Keratinocyte (primary cell): ENCODE measurements around the gene ZMAT3. TPM values are rescaled to one million over a fixed set of nuclear protein-coding genes. Genes with fewer than 3 reads are reported as not detected.

Source experiments
- DNase-seq: peaks from one replicate; pipeline ENCODE4 v3.0.0-alpha.2; 2011; ENCODE audit warnings: low read depth, missing footprints, low spot score
- FAIRE-seq: peaks from 2 replicates; lab custom pipeline; 2011; peaks lifted over from hg19 to GRCh38; lab: Jason Lieb, UNC
- H2AFZ ChIP-seq: 2 replicates; pipeline ENCODE4 v1.6.0; 2012; ENCODE audit warnings: low read length, control low read depth, inconsistent platforms; ENCODE audit not compliant: control insufficient read depth
- H3K27ac ChIP-seq: 2 replicates; pipeline ENCODE4 v1.5.1; 2011; ENCODE audit warnings: low read length; ENCODE audit not compliant: control insufficient read depth, insufficient read depth
- H3K27me3 ChIP-seq: 3 replicates; pipeline ENCODE4 v1.6.0; 2011; ENCODE audit warnings: low read length; ENCODE audit not compliant: control insufficient read depth, insufficient read depth; ENCODE audit errors: extremely low read depth
- H3K36me3 ChIP-seq, 2 experiments: 2 replicates in 1 of 2; 3 replicates in 1 of 2; pipeline ENCODE4 v1.5.1; 2011; ENCODE audit warnings: low read length in 2 of 2, mild to moderate bottlenecking in 1 of 2; ENCODE audit not compliant: control insufficient read depth in 2 of 2, insufficient read depth in 2 of 2; ENCODE audit errors: extremely low read depth in 1 of 2
- H3K4me1 ChIP-seq: 3 replicates; pipeline ENCODE4 v1.5.1; 2011; ENCODE audit warnings: low read length; ENCODE audit not compliant: control insufficient read depth, insufficient read depth; ENCODE audit errors: extremely low read depth
- H3K4me2 ChIP-seq: 3 replicates; pipeline ENCODE4 v1.6.0; 2011; ENCODE audit warnings: low read depth, low read length; ENCODE audit not compliant: control insufficient read depth, insufficient read depth; ENCODE audit errors: extremely low read depth
- H3K4me3 ChIP-seq, 3 experiments: fragments of 200-600 bp in 1 of 3; sonication (generic) in 1 of 3; 2 replicates in 2 of 3; 3 replicates in 1 of 3; pipeline ENCODE4 v1.5.1; 2011 to 2016; ENCODE audit warnings: low read length in 3 of 3, mild to moderate bottlenecking in 3 of 3, control low read depth in 2 of 3, inconsistent platforms in 1 of 3, low read depth in 1 of 3, mixed read lengths in 1 of 3, mixed run types in 1 of 3, moderate library complexity in 1 of 3; ENCODE audit not compliant: control insufficient read depth in 2 of 3, insufficient read depth in 2 of 3; ENCODE audit errors: extremely low read depth in 1 of 3
- H3K79me2 ChIP-seq: 2 replicates; pipeline ENCODE4 v1.6.0; 2012; ENCODE audit warnings: low read length; ENCODE audit not compliant: control insufficient read depth, insufficient read depth
- H3K9ac ChIP-seq: 3 replicates; pipeline ENCODE4 v1.6.0; 2011; ENCODE audit warnings: low read length; ENCODE audit not compliant: control insufficient read depth, insufficient read depth; ENCODE audit errors: extremely low read depth
- H3K9me1 ChIP-seq: 3 replicates; pipeline ENCODE4 v1.6.0; 2011; ENCODE audit warnings: low read length; ENCODE audit not compliant: control insufficient read depth, insufficient read depth; ENCODE audit errors: extremely low read depth
- H3K9me3 ChIP-seq: 2 replicates; pipeline ENCODE4 v1.5.1; 2012; ENCODE audit warnings: low read depth, low read length; ENCODE audit not compliant: control insufficient read depth
- H4K20me1 ChIP-seq: 3 replicates; pipeline ENCODE4 v1.6.0; 2011; ENCODE audit warnings: low read length; ENCODE audit not compliant: control insufficient read depth, insufficient read depth; ENCODE audit errors: extremely low read depth
- EZH2 ChIP-seq: IDR thresholded peaks from one replicate; pipeline ENCODE4 v1.6.1; 2012; ENCODE audit warnings: inconsistent platforms, mild to moderate bottlenecking, low read length, moderate library complexity
- dilution Hi-C: fragments of 300-500 bp; cut with MboI; formaldehyde crosslinking; loops from one replicate; pipeline ENCODE4 v1.7.0; 2020; ENCODE audit warnings: low sequenced_read_pairs; ENCODE audit not compliant: extremely low pct_ligation_motif_present
- polyA plus RNA-seq, 5 experiments: library from polyadenylated mRNA; depleted of rRNA in 3 of 5; stranded (reverse) in 3 of 5; stranded (forward) in 1 of 5; unstranded in 1 of 5; fragments of >200 nt; gene quantifications; 1 replicate in 1 of 5; 2 replicates in 3 of 5; 3 replicates in 1 of 5; pipeline versions ENCODE4 v1.2.1 to v1.2.3, GENCODE V29; 2011 to 2012; ENCODE audit warnings: missing spikeins in 2 of 5, low read depth in 1 of 5, low replicate concordance in 1 of 5
- TF ChIP-seq, protein P1 (sequence below), 3 experiments: IDR thresholded peaks in 1 of 3; conservative IDR thresholded peaks in 1 of 3; optimal IDR thresholded peaks in 1 of 3; 2 replicates in 2 of 3; 3 replicates in 1 of 3; pipeline versions ENCODE3 to v1.5.1; 2011; ENCODE audit warnings: low read length in 3 of 3, mild to moderate bottlenecking in 3 of 3, moderate library complexity in 2 of 3, control low read depth in 1 of 3, inconsistent platforms in 1 of 3; ENCODE audit not compliant: insufficient read depth in 2 of 3; ENCODE audit errors: extremely low read depth in 1 of 3

The ZMAT3 gene
- polyA plus RNA-seq, 1 donor (not counting 4 experiments of a cell fraction or from before 2014, with no cell fraction given): 15.5 TPM

DNA sequence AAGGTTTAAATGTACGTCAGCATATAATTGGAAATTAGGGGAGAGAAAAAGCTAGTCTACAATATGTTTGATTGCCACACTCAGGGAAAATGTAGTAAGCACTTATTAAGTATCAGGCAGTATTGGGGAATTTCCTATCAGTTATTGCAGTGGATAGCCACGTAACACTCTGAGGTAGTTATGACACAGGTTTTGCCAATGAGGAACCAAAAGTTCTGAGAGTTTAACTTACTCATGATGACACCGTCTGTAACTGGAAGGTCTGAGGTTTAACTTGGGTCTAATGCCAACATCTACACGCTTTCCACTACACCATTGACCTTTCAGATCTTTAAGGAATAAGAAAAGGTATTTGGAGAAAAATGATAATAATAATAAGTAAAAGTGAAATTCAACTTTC, 89.5 kb downstream of the ZMAT3 start:
- H3K4me2 ChIP-seq: no peak overlapping the region
- no peak overlapping the region for H3K27ac ChIP-seq
- H2AFZ ChIP-seq: no peak overlapping the region
- TF ChIP-seq, protein P1, sequence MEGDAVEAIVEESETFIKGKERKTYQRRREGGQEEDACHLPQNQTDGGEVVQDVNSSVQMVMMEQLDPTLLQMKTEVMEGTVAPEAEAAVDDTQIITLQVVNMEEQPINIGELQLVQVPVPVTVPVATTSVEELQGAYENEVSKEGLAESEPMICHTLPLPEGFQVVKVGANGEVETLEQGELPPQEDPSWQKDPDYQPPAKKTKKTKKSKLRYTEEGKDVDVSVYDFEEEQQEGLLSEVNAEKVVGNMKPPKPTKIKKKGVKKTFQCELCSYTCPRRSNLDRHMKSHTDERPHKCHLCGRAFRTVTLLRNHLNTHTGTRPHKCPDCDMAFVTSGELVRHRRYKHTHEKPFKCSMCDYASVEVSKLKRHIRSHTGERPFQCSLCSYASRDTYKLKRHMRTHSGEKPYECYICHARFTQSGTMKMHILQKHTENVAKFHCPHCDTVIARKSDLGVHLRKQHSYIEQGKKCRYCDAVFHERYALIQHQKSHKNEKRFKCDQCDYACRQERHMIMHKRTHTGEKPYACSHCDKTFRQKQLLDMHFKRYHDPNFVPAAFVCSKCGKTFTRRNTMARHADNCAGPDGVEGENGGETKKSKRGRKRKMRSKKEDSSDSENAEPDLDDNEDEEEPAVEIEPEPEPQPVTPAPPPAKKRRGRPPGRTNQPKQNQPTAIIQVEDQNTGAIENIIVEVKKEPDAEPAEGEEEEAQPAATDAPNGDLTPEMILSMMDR (optimal IDR thresholded peaks at IDR 0.05 in 1 of 3, IDR thresholded peaks at IDR 0.05 in 1 of 3, conservative IDR thresholded peaks at IDR 0.05 in 1 of 3; ENCODE audit: extremely low read depth in 1 of 3, insufficient read depth in 2 of 3, low read length in 3 of 3): no peak
- H3K79me2 ChIP-seq: no peaks in the 10 kb centered on the region
- dilution Hi-C loops: no loop called here
- H3K9me3 ChIP-seq: no peaks in the 10 kb centered on the region
- H3K9ac ChIP-seq: no peak overlapping the region
- no peaks in the 10 kb centered on the region for H3K36me3 ChIP-seq
- H3K27me3 ChIP-seq: no peaks in the 10 kb centered on the region
- no peaks in the 10 kb centered on the region for H3K9me1 ChIP-seq
- H3K4me1 ChIP-seq: no peaks in the 10 kb centered on the region
- H4K20me1 ChIP-seq: no peaks in the 10 kb centered on the region
- no peak for FAIRE-seq
- no peak for DNase-seq
- no peak overlapping the region for H3K4me3 ChIP-seq

DNA sequence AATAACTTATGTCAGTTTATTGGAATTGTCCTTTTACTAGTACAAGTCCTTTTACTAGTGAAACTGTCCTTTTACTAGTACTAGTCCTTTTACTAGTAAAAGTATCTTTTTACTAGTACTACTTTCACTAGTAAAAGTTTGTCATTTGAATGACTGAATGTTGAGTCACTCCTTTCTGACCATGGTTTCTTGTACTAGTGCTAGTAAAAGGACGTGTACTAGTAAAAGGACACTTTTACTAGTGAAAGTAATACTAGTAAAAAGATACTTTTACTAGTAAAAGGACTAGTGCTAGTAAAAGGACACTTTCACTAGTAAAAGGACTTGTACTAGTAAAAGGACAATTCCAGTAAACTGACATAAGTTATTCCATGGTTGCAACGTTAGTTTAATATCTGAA, 96.3 kb downstream of the ZMAT3 start:
- dilution Hi-C loops: no loop called here
- H3K4me3 ChIP-seq: no peak overlapping the region
- no peak overlapping the region for H2AFZ ChIP-seq
- no peaks in the 10 kb centered on the region for H4K20me1 ChIP-seq
- H3K4me2 ChIP-seq: no peak overlapping the region
- H3K27ac ChIP-seq: no peak overlapping the region
- DNase-seq: no peak
- H3K9me3 ChIP-seq: no peaks in the 10 kb centered on the region
- H3K9ac ChIP-seq: no peak overlapping the region
- no peak for FAIRE-seq
- H3K27me3 ChIP-seq: no peaks in the 10 kb centered on the region
- no peaks in the 10 kb centered on the region for H3K9me1 ChIP-seq
- no peaks in the 10 kb centered on the region for H3K79me2 ChIP-seq
- TF ChIP-seq EZH2: no peak
- TF ChIP-seq, protein P1 (optimal IDR thresholded peaks at IDR 0.05 in 1 of 3, IDR thresholded peaks at IDR 0.05 in 1 of 3, conservative IDR thresholded peaks at IDR 0.05 in 1 of 3; ENCODE audit: extremely low read depth in 1 of 3, insufficient read depth in 2 of 3, low read length in 3 of 3): no peak
- no peaks in the 10 kb centered on the region for H3K36me3 ChIP-seq
- peaks cover 5% of the 10 kb centered on the region for H3K4me1 ChIP-seq
